Measurements from ENCODE around the gene GPR78.
A peak's percentile ranks its signal among the peaks of the same experiment; 100 is the strongest.

The GPR78 gene

DNA sequence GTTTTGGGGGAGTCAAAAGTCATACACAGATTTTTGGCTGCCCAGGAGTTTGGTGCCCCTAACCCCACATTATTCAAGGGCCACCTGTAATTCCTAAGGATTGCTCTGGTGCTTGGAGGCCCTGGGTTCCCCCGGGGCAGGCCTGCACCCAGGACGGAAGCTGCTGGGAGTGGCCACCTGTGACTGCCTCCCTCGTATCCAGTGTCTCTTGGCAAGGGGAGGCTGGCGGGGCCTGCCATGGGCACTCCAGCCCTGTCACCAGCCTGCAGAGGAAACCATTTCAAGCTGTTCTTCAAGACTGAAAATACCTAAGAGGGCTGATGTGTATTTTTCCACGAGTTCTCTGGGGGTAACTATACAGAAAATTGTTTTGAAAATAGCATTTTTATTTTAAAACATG lies 24.5 kb upstream of the GPR78 start:
- H3K9me3 ChIP-seq = no peaks in the 10 kb centered on the region
- H3K27ac ChIP-seq = no peak overlapping the region
- TF ChIP-seq CTCF (IDR thresholded peaks at IDR 0.05) = no peak
- no peaks in the 10 kb centered on the region for H3K36me3 ChIP-seq
- H3K27me3 ChIP-seq = peaks cover 0 to 12% of the 10 kb centered on the region in 2 donors
- no peak for DNase-seq
- intact Hi-C loops (cut with DNase I; ENCODE audit: low total_unique reads) = no loop called here
- no peaks in the 10 kb centered on the region for H3K4me1 ChIP-seq
- no peak overlapping the region for H3K4me3 ChIP-seq

DNA sequence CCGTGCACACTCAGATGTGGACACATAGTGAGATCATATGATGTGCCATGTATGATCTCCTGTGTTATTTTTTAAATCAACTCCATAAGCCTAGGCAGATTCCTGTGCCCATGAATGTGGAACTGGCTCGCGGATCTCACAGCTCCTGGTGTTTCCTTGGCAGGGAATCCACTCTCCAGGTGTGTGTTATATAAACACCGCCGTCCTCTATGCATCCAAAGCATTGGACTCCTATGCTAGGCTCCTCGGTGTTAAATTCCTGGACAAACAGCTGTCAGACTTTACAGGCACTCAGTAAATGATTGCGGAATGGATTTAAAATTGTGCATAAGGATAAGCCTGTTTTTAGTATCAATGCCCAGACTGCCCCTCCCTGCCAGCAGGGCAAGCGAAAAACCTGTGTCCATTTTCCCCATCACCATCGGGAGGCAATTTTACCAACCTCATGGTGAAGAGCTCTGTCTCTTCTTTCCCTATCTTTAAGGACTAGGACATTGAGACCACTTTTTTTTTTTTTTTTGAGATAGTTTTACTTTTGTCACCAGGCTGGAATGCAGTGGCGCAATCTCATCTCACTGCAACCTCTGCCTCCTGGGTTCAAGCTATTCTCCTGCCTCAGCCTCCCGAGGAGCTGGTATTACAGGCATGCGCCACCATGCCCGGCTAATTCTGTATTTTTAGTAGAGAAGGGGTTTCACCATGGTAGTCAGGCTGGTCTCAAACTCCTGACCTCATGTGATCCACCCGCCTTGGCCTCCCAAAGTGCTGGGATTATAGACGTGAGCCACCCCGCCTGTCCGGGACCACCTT lies 23.6 kb upstream of the GPR78 start:
- H3K9me3 ChIP-seq = no peaks in the 10 kb centered on the region
- peak in 1 of 2 donors; percentile 28 for DNase-seq
- H3K27ac ChIP-seq = no peak overlapping the region
- H3K36me3 ChIP-seq = no peaks in the 10 kb centered on the region
- intact Hi-C loops (cut with DNase I; ENCODE audit: low total_unique reads) = no loop called here
- H3K27me3 ChIP-seq = peaks cover 0 to 13% of the 10 kb centered on the region in 2 donors
- no peak overlapping the region for H3K4me3 ChIP-seq
- TF ChIP-seq CTCF (IDR thresholded peaks at IDR 0.05) = no peak
- H3K4me1 ChIP-seq = no peaks in the 10 kb centered on the region

- Histone ChIP-seq H3K27ac (no peak overlapping the region), H3K36me3 (no peaks in the 10 kb centered on the region), H3K9me3 (no peaks in the 10 kb centered on the region), H3K4me3 (no peak overlapping the region), H3K4me1 (no peaks in the 10 kb centered on the region), H3K27me3 (peaks cover 0 to 13% of the 10 kb centered on the region in 2 donors)
- peak in 1 of 2 donors; percentile 58 for DNase-seq
- TF ChIP-seq CTCF (IDR thresholded peaks at IDR 0.05) = no peak
- intact Hi-C loops (cut with DNase I; ENCODE audit: low total_unique reads) = no loop called here
These were observed 22.8 kb upstream of the GPR78 start for GRCh38 chr4:8557151-8558076.

GRCh38 chr4:8558080-8558960 lies 21.9 kb upstream of the GPR78 start:
- intact Hi-C loops (cut with DNase I; ENCODE audit: low total_unique reads) = no loop called here
- H3K4me1 ChIP-seq = no peaks in the 10 kb centered on the region
- H3K9me3 ChIP-seq = no peaks in the 10 kb centered on the region
- no peaks in the 10 kb centered on the region for H3K36me3 ChIP-seq
- DNase-seq = peak in 1 of 2 donors; percentile 65
- no peak overlapping the region for H3K27ac ChIP-seq
- peaks cover 0 to 13% of the 10 kb centered on the region in 2 donors for H3K27me3 ChIP-seq
- no peak for TF ChIP-seq CTCF (IDR thresholded peaks at IDR 0.05)
- no peak overlapping the region for H3K4me3 ChIP-seq

DNA sequence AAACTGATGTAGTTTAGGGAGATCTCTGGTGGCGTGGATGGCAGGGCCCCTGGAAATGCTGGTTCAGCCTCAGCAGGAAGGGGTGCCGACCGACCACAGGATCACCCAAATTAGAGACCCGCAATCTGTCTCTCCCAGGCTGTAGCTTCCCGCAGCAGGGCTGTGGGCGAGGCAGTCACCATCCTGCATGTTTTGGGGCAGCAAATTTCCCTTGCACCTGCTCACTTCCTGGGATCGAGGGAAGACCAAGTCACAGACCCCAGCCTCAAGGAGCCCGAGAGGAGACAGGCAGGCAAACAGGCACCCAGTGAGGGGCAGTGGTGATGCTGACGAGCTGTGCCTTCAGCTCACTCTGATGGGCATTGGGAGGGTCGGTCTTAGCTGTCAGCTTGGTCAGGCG lies 21.2 kb upstream of the GPR78 start:
- Histone ChIP-seq H3K9me3 (no peaks in the 10 kb centered on the region), H3K27ac (no peak overlapping the region), H3K4me1 (no peaks in the 10 kb centered on the region), H3K27me3 (peaks cover 0 to 13% of the 10 kb centered on the region in 2 donors), H3K4me3 (no peak overlapping the region), H3K36me3 (no peaks in the 10 kb centered on the region)
- no peak for TF ChIP-seq CTCF (IDR thresholded peaks at IDR 0.05)
- intact Hi-C loops (cut with DNase I; ENCODE audit: low total_unique reads) = no loop called here
- peak in 1 of 2 donors; percentile 50 for DNase-seq
